ENCODE data around the gene SNX22.

Gene SNX22

GRCh38 chr15:64134345-64134829, 17.1 kb upstream of the SNX22 start:
- no peak for DNase-seq (ENCODE audit: low read depth)

GRCh38 chr15:64136347-64136746, 15.2 kb upstream of the SNX22 start:
- no peak for DNase-seq (ENCODE audit: low read depth)

- DNase-seq (ENCODE audit: low read depth): no peak
Observed at GRCh38 chr15:64137226-64137833, 14.2 kb upstream of the SNX22 start.

- no peak for DNase-seq (ENCODE audit: low read depth)
Observed at GRCh38 chr15:64138331-64138941, 13.1 kb upstream of the SNX22 start.

GRCh38 chr15:64141798-64142512, 9.6 kb upstream of the SNX22 start:
- DNase-seq (ENCODE audit: low read depth): no peak

- no peak for DNase-seq (ENCODE audit: low read depth)
Observed at GRCh38 chr15:64143276-64143675, 8.3 kb upstream of the SNX22 start.

GRCh38 chr15:64144192-64144564, 7.4 kb upstream of the SNX22 start:
- DNase-seq (ENCODE audit: low read depth): no peak

- DNase-seq (ENCODE audit: low read depth): no peak
Observed at GRCh38 chr15:64144565-64145281, 6.8 kb upstream of the SNX22 start.

- no peak for DNase-seq (ENCODE audit: low read depth)
Observed at GRCh38 chr15:64146041-64146440, 5.5 kb upstream of the SNX22 start.

- DNase-seq (ENCODE audit: low read depth): no peak
Observed at GRCh38 chr15:64146520-64146884, 5.0 kb upstream of the SNX22 start.

- DNase-seq (ENCODE audit: low read depth): no peak
Observed at GRCh38 chr15:64146885-64147681, 4.4 kb upstream of the SNX22 start.

GRCh38 chr15:64148168-64148567, 3.4 kb upstream of the SNX22 start:
- no peak for DNase-seq (ENCODE audit: low read depth)

GRCh38 chr15:64148581-64148980, 3.0 kb upstream of the SNX22 start:
- DNase-seq (ENCODE audit: low read depth): no peak

- no peak for DNase-seq (ENCODE audit: low read depth)
Observed at GRCh38 chr15:64149424-64149823, 2.1 kb upstream of the SNX22 start.

GRCh38 chr15:64149893-64150578, 1.5 kb upstream of the SNX22 start:
- DNase-seq (ENCODE audit: low read depth): no peak

- no peak for DNase-seq (ENCODE audit: low read depth)
Observed at GRCh38 chr15:64152507-64153387, 1.2 kb downstream of the SNX22 start.

GRCh38 chr15:64153480-64154367, 2.2 kb downstream of the SNX22 start:
- DNase-seq (ENCODE audit: low read depth): peak; percentile 84

- no peak for DNase-seq (ENCODE audit: low read depth)
Observed at GRCh38 chr15:64155802-64156651, 4.5 kb downstream of the SNX22 start.

Data from T follicular helper cell (primary cell).